Stimulated activated CD8-positive, alpha-beta memory T cell treated with anti-CD3 and anti-CD28 coated beads, Interleukin-12 subunit alpha, Interleukin-12 subunit beta, amount 100 ng/mL, for 24 hours (primary cell): ENCODE results near the gene TMEM69.
"Not testable (repeated sequence)": the region's sequence is repeated elsewhere in the genome, so short reads cannot be mapped to it uniquely, and the experiment has no call there.

Source experiments
- DNase-seq: peaks from one replicate; pipeline ENCODE4 v3.0.0-alpha.2; 2020; ENCODE audit errors: extremely low read depth

The TMEM69 gene

GRCh38 chr1:45687754-45688740 is at the start of gene TMEM69:
TMEM69 (plus strand) TSS chr1:45688181; CDS start chr1:45691069, 2,888 bp downstream.
- DNase-seq = no peak

- DNase-seq = no peak
These were observed 47.7 kb upstream of the TMEM69 start for GRCh38 chr1:45640293-45640692.

- no peak for DNase-seq
These were observed 44.7 kb upstream of the TMEM69 start for GRCh38 chr1:45643321-45643720.

- DNase-seq = no peak
These were observed 44.0 kb upstream of the TMEM69 start for GRCh38 chr1:45643978-45644377.

- no peak for DNase-seq
These were observed 43.3 kb upstream of the TMEM69 start for GRCh38 chr1:45644661-45645060.

- DNase-seq = no peak
These were observed 40.5 kb upstream of the TMEM69 start for GRCh38 chr1:45647248-45648021.

- DNase-seq = no peak
These were observed 33.3 kb upstream of the TMEM69 start for GRCh38 chr1:45654540-45655280.

- DNase-seq = no peak
These were observed 31.3 kb upstream of the TMEM69 start for GRCh38 chr1:45656573-45657226.

- no peak for DNase-seq
These were observed 29.8 kb upstream of the TMEM69 start for GRCh38 chr1:45658171-45658570.

GRCh38 chr1:45659222-45659621 is 28.8 kb upstream of the TMEM69 start:
- DNase-seq = no peak

- no peak for DNase-seq
These were observed 27.6 kb upstream of the TMEM69 start for GRCh38 chr1:45660336-45660735.

- DNase-seq = no peak
These were observed 21.1 kb upstream of the TMEM69 start for GRCh38 chr1:45666836-45667235.

GRCh38 chr1:45667321-45668111 is 20.5 kb upstream of the TMEM69 start:
- no peak for DNase-seq

GRCh38 chr1:45668526-45668925 is 19.5 kb upstream of the TMEM69 start:
- DNase-seq = no peak

- DNase-seq = no peak
These were observed 18.6 kb upstream of the TMEM69 start for GRCh38 chr1:45669379-45669778.

GRCh38 chr1:45669859-45670655 is 17.9 kb upstream of the TMEM69 start:
- DNase-seq = no peak

- no peak for DNase-seq
These were observed 14.0 kb upstream of the TMEM69 start for GRCh38 chr1:45673956-45674355.

- DNase-seq = no peak
These were observed 13.5 kb upstream of the TMEM69 start for GRCh38 chr1:45674478-45674877.

GRCh38 chr1:45676553-45676952 is 11.4 kb upstream of the TMEM69 start:
- DNase-seq = not testable (repeated sequence)

GRCh38 chr1:45677751-45678245 is 10.2 kb upstream of the TMEM69 start:
- DNase-seq = no peak
